HepG2 (cell line): ENCODE data around the gene TTLL11. TPM values are rescaled to one million over a fixed set of nuclear protein-coding genes. Genes with fewer than 3 reads are reported as not detected.

Source experiments
- ARID5B ChIP-seq: IDR thresholded peaks from 2 replicates; pipeline ENCODE4 v1.4.0; 2020; ENCODE audit warnings: mild to moderate bottlenecking, missing genetic modification reagents
- GATAD2A ChIP-seq: IDR thresholded peaks from 2 replicates; pipeline ENCODE4 v1.6.1; 2016
- JARID2 ChIP-seq: sonication (generic); formaldehyde crosslinking; IDR thresholded peaks from 2 replicates; pipeline ENCODE4 v1.8.1; 2023; ENCODE audit warnings: missing genetic modification reagents, inconsistent platforms; ENCODE audit not compliant: insufficient replicate concordance
- ZBTB49 ChIP-seq: sonication (generic); formaldehyde crosslinking; IDR thresholded peaks from 2 replicates; pipeline ENCODE4 v1.4.0; 2020; ENCODE audit warnings: missing genetic modification reagents, borderline replicate concordance
- ZSCAN22 ChIP-seq: sonication (generic); formaldehyde crosslinking; IDR thresholded peaks from 2 replicates; pipeline ENCODE4 v1.4.0; 2020; ENCODE audit warnings: mild to moderate bottlenecking, missing genetic modification reagents
- polyA plus RNA-seq, 8 experiments: library from polyadenylated mRNA; depleted of rRNA in 3 of 8; stranded (reverse) in 7 of 8; unstranded in 1 of 8; fragments of >200 nt; fragmentation: Illumina TruSeq in 4 of 8; extraction: Trizol in 4 of 8; gene quantifications; 2 replicates each; pipeline versions ENCODE4 v1.2.1 to v1.2.3, GENCODE V29; 2011 to 2016; ENCODE audit warnings: low read depth in 4 of 8, missing spikeins in 1 of 8, mixed read lengths in 1 of 8; ENCODE audit not compliant: insufficient read depth in 1 of 8
- total RNA-seq, 5 experiments: library from RNA; depleted of rRNA; stranded (reverse); fragments of >200 nt; fragmentation: Illumina TruSeq; extraction: Trizol; gene quantifications; 2 replicates each; pipeline ENCODE4 v1.2.3, GENCODE V29; 2016; ENCODE audit warnings: low read depth in 1 of 5
- TF ChIP-seq, protein P1 (sequence below): sonication (generic); formaldehyde crosslinking; IDR thresholded peaks from 2 replicates; pipeline ENCODE4 v1.4.0; 2020; ENCODE audit warnings: missing genetic modification reagents
- TF ChIP-seq, protein P2 (sequence below): sonication (generic); formaldehyde crosslinking; IDR thresholded peaks from 2 replicates; pipeline ENCODE4 v1.4.0; 2020; ENCODE audit warnings: missing genetic modification reagents
- TF ChIP-seq, protein P3 (sequence below): sonication (generic); formaldehyde crosslinking; IDR thresholded peaks from 2 replicates; pipeline ENCODE4 v1.4.0; 2020; ENCODE audit warnings: low read depth, mild to moderate bottlenecking, missing genetic modification reagents

The TTLL11 gene
- total and polyA plus RNA-seq, 2 of the 13 experiments (the other 11 are each of a cell fraction or from before 2014, with no cell fraction given) = 4.5 to 5.2 TPM

DNA sequence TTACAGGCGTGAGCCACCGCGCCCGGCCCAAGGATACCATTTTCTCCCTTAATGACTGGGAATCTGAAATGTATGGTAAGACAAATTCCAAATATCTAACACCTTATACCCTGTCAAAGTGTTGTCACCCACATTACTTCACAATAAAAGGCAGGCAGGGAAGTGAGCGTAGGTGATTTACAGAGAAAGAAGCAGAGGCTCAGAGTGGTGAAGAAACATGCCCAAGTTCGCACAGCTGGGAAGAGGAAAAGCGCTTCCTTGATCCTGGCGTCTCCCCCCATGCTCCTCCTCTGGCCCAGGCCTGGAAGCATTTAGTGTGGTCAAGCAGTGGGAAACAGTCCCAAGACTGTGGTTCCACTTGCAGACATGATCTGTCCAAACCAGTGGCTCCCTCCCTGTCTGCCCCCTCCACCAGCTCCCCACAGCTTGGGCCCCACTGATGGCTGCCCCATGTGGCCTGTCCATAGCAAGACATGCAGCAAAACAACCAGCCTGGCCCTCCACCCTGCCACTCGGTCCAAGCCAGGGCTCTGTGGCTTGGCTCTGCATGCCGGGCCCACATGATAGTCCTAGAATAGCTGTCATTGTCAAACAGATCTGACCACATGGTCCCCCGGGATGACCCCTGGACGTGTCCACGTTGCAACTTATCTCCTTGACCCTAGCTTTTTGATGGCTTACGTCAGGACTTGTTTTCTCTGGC is 107.2 kb downstream of the TTLL11 start (continued):
- TF ChIP-seq, protein P1, sequence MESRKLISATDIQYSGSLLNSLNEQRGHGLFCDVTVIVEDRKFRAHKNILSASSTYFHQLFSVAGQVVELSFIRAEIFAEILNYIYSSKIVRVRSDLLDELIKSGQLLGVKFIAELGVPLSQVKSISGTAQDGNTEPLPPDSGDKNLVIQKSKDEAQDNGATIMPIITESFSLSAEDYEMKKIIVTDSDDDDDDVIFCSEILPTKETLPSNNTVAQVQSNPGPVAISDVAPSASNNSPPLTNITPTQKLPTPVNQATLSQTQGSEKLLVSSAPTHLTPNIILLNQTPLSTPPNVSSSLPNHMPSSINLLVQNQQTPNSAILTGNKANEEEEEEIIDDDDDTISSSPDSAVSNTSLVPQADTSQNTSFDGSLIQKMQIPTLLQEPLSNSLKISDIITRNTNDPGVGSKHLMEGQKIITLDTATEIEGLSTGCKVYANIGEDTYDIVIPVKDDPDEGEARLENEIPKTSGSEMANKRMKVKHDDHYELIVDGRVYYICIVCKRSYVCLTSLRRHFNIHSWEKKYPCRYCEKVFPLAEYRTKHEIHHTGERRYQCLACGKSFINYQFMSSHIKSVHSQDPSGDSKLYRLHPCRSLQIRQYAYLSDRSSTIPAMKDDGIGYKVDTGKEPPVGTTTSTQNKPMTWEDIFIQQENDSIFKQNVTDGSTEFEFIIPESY = no peak
- no peak for TF ChIP-seq ZBTB49
- TF ChIP-seq, protein P2, sequence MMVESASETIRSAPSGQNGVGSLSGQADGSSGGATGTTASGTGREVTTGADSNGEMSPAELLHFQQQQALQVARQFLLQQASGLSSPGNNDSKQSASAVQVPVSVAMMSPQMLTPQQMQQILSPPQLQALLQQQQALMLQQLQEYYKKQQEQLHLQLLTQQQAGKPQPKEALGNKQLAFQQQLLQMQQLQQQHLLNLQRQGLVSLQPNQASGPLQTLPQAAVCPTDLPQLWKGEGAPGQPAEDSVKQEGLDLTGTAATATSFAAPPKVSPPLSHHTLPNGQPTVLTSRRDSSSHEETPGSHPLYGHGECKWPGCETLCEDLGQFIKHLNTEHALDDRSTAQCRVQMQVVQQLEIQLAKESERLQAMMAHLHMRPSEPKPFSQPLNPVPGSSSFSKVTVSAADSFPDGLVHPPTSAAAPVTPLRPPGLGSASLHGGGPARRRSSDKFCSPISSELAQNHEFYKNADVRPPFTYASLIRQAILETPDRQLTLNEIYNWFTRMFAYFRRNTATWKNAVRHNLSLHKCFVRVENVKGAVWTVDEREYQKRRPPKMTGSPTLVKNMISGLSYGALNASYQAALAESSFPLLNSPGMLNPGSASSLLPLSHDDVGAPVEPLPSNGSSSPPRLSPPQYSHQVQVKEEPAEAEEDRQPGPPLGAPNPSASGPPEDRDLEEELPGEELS (CRISPR knock-in tag) = no peak
- TF ChIP-seq, protein P3, sequence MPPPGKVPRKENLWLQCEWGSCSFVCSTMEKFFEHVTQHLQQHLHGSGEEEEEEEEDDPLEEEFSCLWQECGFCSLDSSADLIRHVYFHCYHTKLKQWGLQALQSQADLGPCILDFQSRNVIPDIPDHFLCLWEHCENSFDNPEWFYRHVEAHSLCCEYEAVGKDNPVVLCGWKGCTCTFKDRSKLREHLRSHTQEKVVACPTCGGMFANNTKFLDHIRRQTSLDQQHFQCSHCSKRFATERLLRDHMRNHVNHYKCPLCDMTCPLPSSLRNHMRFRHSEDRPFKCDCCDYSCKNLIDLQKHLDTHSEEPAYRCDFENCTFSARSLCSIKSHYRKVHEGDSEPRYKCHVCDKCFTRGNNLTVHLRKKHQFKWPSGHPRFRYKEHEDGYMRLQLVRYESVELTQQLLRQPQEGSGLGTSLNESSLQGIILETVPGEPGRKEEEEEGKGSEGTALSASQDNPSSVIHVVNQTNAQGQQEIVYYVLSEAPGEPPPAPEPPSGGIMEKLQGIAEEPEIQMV (CRISPR knock-in tag) = no peak
- TF ChIP-seq GATAD2A (CRISPR knock-in tag) = 0 out of 2 replicates have a peak, but pooled peaks have one; percentile 15
- TF ChIP-seq ARID5B = peak; percentile 26; the same call in 1 of the 2 replicates
- no peak for TF ChIP-seq JARID2 (CRISPR knock-in tag)
- TF ChIP-seq ZSCAN22 (CRISPR knock-in tag) = no peak
